ENCODE measurements around the gene BPIFA2.

GRCh38 chr20:33167859-33168258, at the start of gene BPIFA2:
- no peak for TF ChIP-seq POLR2AphosphoS5 (IDR thresholded peaks at IDR 0.05; ENCODE audit: borderline replicate concordance, low read depth, low read length)
- TF ChIP-seq EZH2 (IDR thresholded peaks at IDR 0.05), result no peak

Measured in SK-N-MC (cell line).